Measurements from ENCODE around the gene UNC13A. TPM values are rescaled to one million over a fixed set of nuclear protein-coding genes. Genes with fewer than 3 reads are reported as not detected.

UNC13A gene
- total and polyA plus RNA-seq, 2 of the 8 experiments (the other 6 are each of a cell fraction or from before 2014, with no cell fraction given): 13.1 to 47.6 TPM

DNA sequence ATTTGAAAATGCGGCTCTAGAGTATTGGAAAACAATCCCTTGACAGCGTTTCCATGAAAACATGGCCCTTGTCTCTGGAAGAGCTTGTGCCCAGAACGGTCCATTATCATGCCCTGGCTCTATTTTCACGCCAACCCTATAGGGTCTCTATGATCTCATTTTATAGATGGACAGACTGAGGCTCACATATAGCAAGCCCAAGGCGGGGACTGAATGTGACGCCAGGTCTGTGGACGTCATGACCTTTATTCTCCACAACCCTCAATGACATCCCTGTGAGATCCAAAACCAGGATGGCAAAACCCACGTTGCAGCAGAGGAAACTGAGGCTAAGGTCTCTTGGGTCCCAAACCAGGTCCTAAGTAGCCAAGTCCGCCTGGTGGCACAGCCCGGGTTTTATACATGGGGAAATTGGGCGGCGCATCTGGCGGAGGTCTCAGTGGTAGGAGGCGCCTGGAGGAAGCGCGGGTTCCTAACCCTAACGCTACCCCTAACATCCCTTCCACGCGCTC lies 133.1 kb downstream of the UNC13A start:
- H4K8ac ChIP-seq (ENCODE audit: extremely low read depth, insufficient read depth, low read length): no peak overlapping the region
- no peak overlapping the region for H2BK5ac ChIP-seq (ENCODE audit: low read depth, low read length)
- no peak overlapping the region for H2AFZ ChIP-seq (ENCODE audit: low read length)
- no peaks in the 10 kb centered on the region; a peak in 1 of 4 replicates for H3K79me2 ChIP-seq (ENCODE audit: control insufficient read depth in 1 of 2, insufficient read depth in 2 of 2, low read length in 2 of 2)
- H4K20me1 ChIP-seq (replicated peaks in 1 of 2; ENCODE audit: control insufficient read depth in 1 of 2, insufficient read depth in 2 of 2, low read length in 2 of 2): peaks cover 2 to 4% of the 10 kb centered on the region in 2 experiments
- WGBS, 2 experiments (ENCODE audit: extremely low coverage in 1 of 2, insufficient coverage in 1 of 2, insufficient read length in 1 of 2, insufficient replicate concordance in 2 of 2, low coverage in 1 of 2, low lambda C conversion rate in 2 of 2, missing lambda C conversion rate in 1 of 2): 18% methylated on average over 19 of the region's 19 CpGs; no CpG with 5 or more reads in 1 of the 2 experiments
- peak overlapping the region; percentile 54 to 78 for H3K4me2 ChIP-seq (ENCODE audit: insufficient read depth in 1 of 2, low read depth in 2 of 2, low read length in 2 of 2)
- TF ChIP-seq SP1 (IDR thresholded peaks at IDR 0.05; ENCODE audit: low read depth, low read length) (peak; percentile 79; the same call in 1 of the 2 replicates), POLR2AphosphoS5 (IDR thresholded peaks at IDR 0.05; ENCODE audit: low read depth, low read length) (peak; percentile 69), FOSL1 (IDR thresholded peaks at IDR 0.05; ENCODE audit: insufficient read depth, low read depth, low read length) (no peak), MAX (IDR thresholded peaks at IDR 0.05) (no peak; the same call in 1 of the 2 replicates), TCF12 (IDR thresholded peaks at IDR 0.05; ENCODE audit: low read depth, low read length) (peak; percentile 35; the same call in 1 of the 2 replicates), KDM1A (IDR thresholded peaks at IDR 0.05; ENCODE audit: borderline replicate concordance, low read length) (no peak; the same call in 1 of the 2 replicates), TAF1 (IDR thresholded peaks at IDR 0.05; ENCODE audit: low read depth, low read length) (0 out of 2 replicates have a peak, but pooled peaks have one; percentile 16)
- TF ChIP-seq, protein P1, sequence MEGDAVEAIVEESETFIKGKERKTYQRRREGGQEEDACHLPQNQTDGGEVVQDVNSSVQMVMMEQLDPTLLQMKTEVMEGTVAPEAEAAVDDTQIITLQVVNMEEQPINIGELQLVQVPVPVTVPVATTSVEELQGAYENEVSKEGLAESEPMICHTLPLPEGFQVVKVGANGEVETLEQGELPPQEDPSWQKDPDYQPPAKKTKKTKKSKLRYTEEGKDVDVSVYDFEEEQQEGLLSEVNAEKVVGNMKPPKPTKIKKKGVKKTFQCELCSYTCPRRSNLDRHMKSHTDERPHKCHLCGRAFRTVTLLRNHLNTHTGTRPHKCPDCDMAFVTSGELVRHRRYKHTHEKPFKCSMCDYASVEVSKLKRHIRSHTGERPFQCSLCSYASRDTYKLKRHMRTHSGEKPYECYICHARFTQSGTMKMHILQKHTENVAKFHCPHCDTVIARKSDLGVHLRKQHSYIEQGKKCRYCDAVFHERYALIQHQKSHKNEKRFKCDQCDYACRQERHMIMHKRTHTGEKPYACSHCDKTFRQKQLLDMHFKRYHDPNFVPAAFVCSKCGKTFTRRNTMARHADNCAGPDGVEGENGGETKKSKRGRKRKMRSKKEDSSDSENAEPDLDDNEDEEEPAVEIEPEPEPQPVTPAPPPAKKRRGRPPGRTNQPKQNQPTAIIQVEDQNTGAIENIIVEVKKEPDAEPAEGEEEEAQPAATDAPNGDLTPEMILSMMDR (IDR thresholded peaks at IDR 0.05; ENCODE audit: control extremely low read depth in 1 of 3, insufficient read depth in 1 of 3, low read depth in 1 of 3, low read length in 3 of 3): peak in 1 of 3 experiments; percentile 12; a peak in 1 of 4 replicates
- H3K4me1 ChIP-seq (replicated peaks in 1 of 4; ENCODE audit: control insufficient read depth in 3 of 4, insufficient read depth in 4 of 4, low read length in 3 of 4): peaks cover 0 to 7% (median 3%) of the 10 kb centered on the region in 4 experiments; a peak in 5 of 7 replicates
- no peak overlapping the region for H2BK12ac ChIP-seq (ENCODE audit: low read depth, low read length)
- ChIA-PET CTCF (ENCODE audit: partially characterized antibody) (interaction anchor here (0.7 to 2.5 kb wide), 2 partner anchors 18 to 59 kb away, joined by 5 to 16 read pairs; no protein-coding TSS in a partner anchor), POLR2A (ENCODE audit: partially characterized antibody) (interaction anchor here (1.1 kb wide), 1 partner anchor 51 kb away, joined by 3 read pairs; no protein-coding TSS in a partner anchor)
- no peak overlapping the region for H3K9ac ChIP-seq (replicated peaks in 1 of 4; ENCODE audit: extremely low read depth in 1 of 4, low read depth in 3 of 4, low read length in 3 of 4)
- H2BK15ac ChIP-seq (ENCODE audit: low read length): no peak overlapping the region
- no peak overlapping the region for H4K91ac ChIP-seq (replicated peaks; ENCODE audit: insufficient read length, low read length)
- H3K27ac ChIP-seq (ENCODE audit: low read depth, low read length): no peak overlapping the region
- no peak overlapping the region for H2BK20ac ChIP-seq (ENCODE audit: low read length)
- H3K27me3 ChIP-seq (replicated peaks in 1 of 4; ENCODE audit: control insufficient read depth in 3 of 4, extremely low read depth in 1 of 4, insufficient read depth in 3 of 4, low read length in 3 of 4): peaks cover 0 to 7% (median 2%) of the 10 kb centered on the region in 4 experiments; a peak in 2 of 7 replicates
- no peak overlapping the region for H3K23ac ChIP-seq (ENCODE audit: insufficient read length)
- H4K5ac ChIP-seq (ENCODE audit: insufficient read length, low read depth, low read length): no peak overlapping the region
- H3K14ac ChIP-seq (ENCODE audit: insufficient read length): no peak overlapping the region
- H2BK120ac ChIP-seq (replicated peaks; ENCODE audit: low read depth, low read length): no peak overlapping the region
- no peaks in the 10 kb centered on the region for H3K9me3 ChIP-seq (ENCODE audit: insufficient read depth in 2 of 2, low read depth in 1 of 2, low read length in 1 of 2)
- H3K56ac ChIP-seq (replicated peaks; ENCODE audit: insufficient read length, low read depth, low read length): no peak overlapping the region
- peak overlapping the region in 3 of 4 experiments; percentile 6 to 84 (median 16); a peak in 4 of 8 replicates for H3K4me3 ChIP-seq (ENCODE audit: extremely low read depth in 1 of 4, insufficient read depth in 2 of 4, low read depth in 3 of 4, low read length in 4 of 4)
- H3K4ac ChIP-seq (replicated peaks; ENCODE audit: insufficient read length, low read depth, low read length): no peak overlapping the region
- no peak for DNase-seq (ENCODE audit: low read depth in 1 of 2, low spot score in 2 of 2)
- no peak overlapping the region for H2AK5ac ChIP-seq (ENCODE audit: low read depth, low read length)
- no peaks in the 10 kb centered on the region for H3K79me1 ChIP-seq (ENCODE audit: low read depth, low read length)
- FAIRE-seq: no peak
- H3K36me3 ChIP-seq (ENCODE audit: control insufficient read depth in 2 of 4, insufficient read depth in 4 of 4, low read length in 3 of 4): no peaks in the 10 kb centered on the region
- H3K18ac ChIP-seq (ENCODE audit: extremely low read depth, low read length): no peak overlapping the region
- H3K23me2 ChIP-seq (ENCODE audit: low read depth, low read length): peaks cover 9% of the 10 kb centered on the region; the same call in 1 of the 2 replicates
